ENCODE data around the gene DTX3. TPM values are rescaled to one million over a fixed set of nuclear protein-coding genes. Genes with fewer than 3 reads are reported as not detected.

The DTX3 gene
- total RNA-seq, 1 experiment from 2014 or later = 61.7 TPM

DNA sequence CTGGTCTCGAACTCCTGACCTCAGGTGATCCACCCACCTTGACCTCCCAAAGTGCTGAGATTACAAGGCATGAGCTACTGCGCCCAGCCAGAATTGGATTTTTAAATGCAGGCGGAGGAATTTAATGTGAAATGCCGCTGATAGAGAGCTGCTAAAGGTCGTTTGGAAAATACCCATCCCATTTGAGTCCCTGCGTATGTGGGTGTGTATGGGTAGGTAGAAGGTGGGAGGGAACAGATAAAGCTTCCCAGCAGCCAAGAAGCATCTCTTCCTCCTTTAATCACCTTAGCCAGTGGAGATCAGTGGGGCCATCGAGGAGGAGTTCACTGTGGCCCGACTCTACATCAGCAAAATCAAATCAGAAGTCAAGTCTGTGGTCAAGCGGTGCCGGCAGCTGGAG, 29.8 kb upstream of the DTX3 start:
- H3K36me3 ChIP-seq (ENCODE audit: insufficient read depth, low read length, poor library complexity, severe bottlenecking) = no peaks in the 10 kb centered on the region
- H3K27ac ChIP-seq (ENCODE audit: low read depth, low read length, poor library complexity, severe bottlenecking) = no peak overlapping the region
- BruUV-seq (replicated peaks) = no TSS peak
- no peak overlapping the region for H3K4me3 ChIP-seq (ENCODE audit: low read depth, low read length, poor library complexity, severe bottlenecking)
- DNase-seq (ENCODE audit: low spot score) = no peak
- TF ChIP-seq, protein P1, sequence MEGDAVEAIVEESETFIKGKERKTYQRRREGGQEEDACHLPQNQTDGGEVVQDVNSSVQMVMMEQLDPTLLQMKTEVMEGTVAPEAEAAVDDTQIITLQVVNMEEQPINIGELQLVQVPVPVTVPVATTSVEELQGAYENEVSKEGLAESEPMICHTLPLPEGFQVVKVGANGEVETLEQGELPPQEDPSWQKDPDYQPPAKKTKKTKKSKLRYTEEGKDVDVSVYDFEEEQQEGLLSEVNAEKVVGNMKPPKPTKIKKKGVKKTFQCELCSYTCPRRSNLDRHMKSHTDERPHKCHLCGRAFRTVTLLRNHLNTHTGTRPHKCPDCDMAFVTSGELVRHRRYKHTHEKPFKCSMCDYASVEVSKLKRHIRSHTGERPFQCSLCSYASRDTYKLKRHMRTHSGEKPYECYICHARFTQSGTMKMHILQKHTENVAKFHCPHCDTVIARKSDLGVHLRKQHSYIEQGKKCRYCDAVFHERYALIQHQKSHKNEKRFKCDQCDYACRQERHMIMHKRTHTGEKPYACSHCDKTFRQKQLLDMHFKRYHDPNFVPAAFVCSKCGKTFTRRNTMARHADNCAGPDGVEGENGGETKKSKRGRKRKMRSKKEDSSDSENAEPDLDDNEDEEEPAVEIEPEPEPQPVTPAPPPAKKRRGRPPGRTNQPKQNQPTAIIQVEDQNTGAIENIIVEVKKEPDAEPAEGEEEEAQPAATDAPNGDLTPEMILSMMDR (conservative IDR thresholded peaks at IDR 0.05; ENCODE audit: low read depth, low read length) = no peak
- TF ChIP-seq EZH2 (IDR thresholded peaks at IDR 0.05; ENCODE audit: borderline replicate concordance, low read depth, low read length, poor library complexity, severe bottlenecking) = no peak
- intact Hi-C loops (cut with micrococcal nuclease; ENCODE audit: unreplicated experiment) = no loop called here
- CTCF ChIA-PET = interaction anchor here (1.1 kb wide), 1 partner anchor 9 kb away, joined by 3 read pairs; no protein-coding TSS in a partner anchor
- no peaks in the 10 kb centered on the region for H3K27me3 ChIP-seq (replicated peaks; ENCODE audit: insufficient read depth, low read depth, low read length, poor library complexity)
- POLR2A ChIA-PET (ENCODE audit: low non-redundant PET) = no interaction called here
- H3K4me1 ChIP-seq (ENCODE audit: insufficient read depth, low read length, poor library complexity, severe bottlenecking) = no peaks in the 10 kb centered on the region
- no peaks in the 10 kb centered on the region for H3K9me3 ChIP-seq (ENCODE audit: low read depth, low read length, poor library complexity, severe bottlenecking)

DNA sequence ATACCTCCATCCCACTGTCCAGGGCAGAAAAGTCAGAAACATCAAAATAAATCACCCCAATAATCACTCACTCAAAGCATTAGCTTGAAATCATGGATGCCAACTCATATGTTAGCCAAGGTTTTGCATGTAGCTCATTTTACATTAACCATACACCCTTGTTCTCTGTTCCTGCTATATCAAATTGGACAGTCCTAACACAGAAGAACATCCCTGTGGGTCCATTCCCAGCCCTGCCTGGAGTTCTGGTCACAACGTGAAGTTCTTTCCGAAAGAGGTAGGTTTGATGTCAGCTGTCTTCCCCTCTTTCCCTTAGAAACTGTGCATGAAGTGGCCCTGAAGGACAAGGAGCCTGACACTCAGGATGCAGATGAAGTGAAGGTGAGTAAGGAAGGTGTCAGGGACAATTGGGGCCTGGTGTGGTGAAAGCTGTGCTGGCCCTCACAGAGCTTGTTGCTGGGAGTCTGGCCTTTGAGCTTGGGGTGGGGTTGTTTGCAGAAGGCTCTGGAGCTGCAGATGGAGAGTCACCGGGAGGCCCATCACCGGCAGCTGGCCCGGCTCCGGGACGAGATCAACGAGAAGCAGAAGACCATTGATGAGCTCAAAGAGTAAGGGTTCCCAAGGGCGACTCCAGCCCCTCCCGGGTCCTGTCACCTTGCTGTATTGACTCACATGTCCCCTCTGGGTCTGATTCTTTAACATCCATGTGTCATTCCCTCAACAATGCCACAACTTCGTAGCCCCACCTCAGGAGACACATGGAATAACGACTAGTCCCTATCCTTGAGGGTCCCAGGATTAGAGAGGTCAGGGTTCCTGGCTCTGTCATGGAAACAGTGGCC, 28.6 kb upstream of the DTX3 start:
- no peaks in the 10 kb centered on the region for H3K9me3 ChIP-seq (ENCODE audit: low read depth, low read length, poor library complexity, severe bottlenecking)
- H3K4me1 ChIP-seq (ENCODE audit: insufficient read depth, low read length, poor library complexity, severe bottlenecking) = no peaks in the 10 kb centered on the region
- no TSS peak for BruUV-seq (replicated peaks)
- CTCF ChIA-PET = interaction anchor here (1.1 kb wide), 1 partner anchor 7 kb away, joined by 3 read pairs; no protein-coding TSS in a partner anchor
- DNase-seq (ENCODE audit: low spot score) = no peak
- TF ChIP-seq, protein P1 (conservative IDR thresholded peaks at IDR 0.05; ENCODE audit: low read depth, low read length) = no peak
- TF ChIP-seq EZH2 (IDR thresholded peaks at IDR 0.05; ENCODE audit: borderline replicate concordance, low read depth, low read length, poor library complexity, severe bottlenecking) = no peak
- H3K27ac ChIP-seq (ENCODE audit: low read depth, low read length, poor library complexity, severe bottlenecking) = no peak overlapping the region
- no peaks in the 10 kb centered on the region for H3K36me3 ChIP-seq (ENCODE audit: insufficient read depth, low read length, poor library complexity, severe bottlenecking)
- intact Hi-C loops (cut with micrococcal nuclease; ENCODE audit: unreplicated experiment) = no loop called here
- H3K27me3 ChIP-seq (replicated peaks; ENCODE audit: insufficient read depth, low read depth, low read length, poor library complexity) = no peaks in the 10 kb centered on the region
- POLR2A ChIA-PET (ENCODE audit: low non-redundant PET) = interaction anchor here (0.5 kb wide), 1 partner anchor 554 kb away, joined by 4 read pairs; no protein-coding TSS in a partner anchor
- H3K4me3 ChIP-seq (ENCODE audit: low read depth, low read length, poor library complexity, severe bottlenecking) = no peak overlapping the region

DNA sequence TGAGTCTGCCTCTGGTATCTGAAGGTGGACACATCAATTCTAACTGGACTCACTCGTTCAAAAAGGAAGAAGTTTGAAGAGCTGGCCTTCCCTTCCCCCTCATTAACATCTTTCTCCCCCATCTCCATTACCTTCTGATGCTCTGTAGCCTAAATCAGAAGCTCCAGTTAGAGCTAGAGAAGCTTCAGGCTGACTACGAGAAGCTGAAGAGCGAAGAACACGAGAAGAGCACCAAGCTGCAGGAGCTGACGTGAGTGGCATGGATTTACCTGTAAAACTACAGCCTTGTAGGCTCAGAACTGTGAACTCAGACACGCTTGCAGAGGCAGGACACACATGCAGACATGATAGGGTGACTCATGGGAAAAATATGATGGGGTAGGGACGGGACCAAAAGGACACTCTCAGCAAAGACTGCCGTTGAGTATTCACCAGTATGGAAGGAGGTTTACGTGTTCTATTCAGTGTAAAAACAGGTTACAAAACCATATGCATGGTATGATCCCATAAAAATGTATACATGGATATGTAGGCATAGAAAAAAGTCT, 27.9 kb upstream of the DTX3 start:
- no peaks in the 10 kb centered on the region for H3K9me3 ChIP-seq (ENCODE audit: low read depth, low read length, poor library complexity, severe bottlenecking)
- DNase-seq (ENCODE audit: low spot score) = no peak
- TF ChIP-seq, protein P1 (conservative IDR thresholded peaks at IDR 0.05; ENCODE audit: low read depth, low read length) = no peak
- TF ChIP-seq EZH2 (IDR thresholded peaks at IDR 0.05; ENCODE audit: borderline replicate concordance, low read depth, low read length, poor library complexity, severe bottlenecking) = no peak
- intact Hi-C loops (cut with micrococcal nuclease; ENCODE audit: unreplicated experiment) = no loop called here
- no peaks in the 10 kb centered on the region for H3K4me1 ChIP-seq (ENCODE audit: insufficient read depth, low read length, poor library complexity, severe bottlenecking)
- ChIA-PET POLR2A (ENCODE audit: low non-redundant PET) (no interaction called here), CTCF (no interaction called here)
- no peak overlapping the region for H3K27ac ChIP-seq (ENCODE audit: low read depth, low read length, poor library complexity, severe bottlenecking)
- H3K36me3 ChIP-seq (ENCODE audit: insufficient read depth, low read length, poor library complexity, severe bottlenecking) = no peaks in the 10 kb centered on the region
- no peak overlapping the region for H3K4me3 ChIP-seq (ENCODE audit: low read depth, low read length, poor library complexity, severe bottlenecking)
- H3K27me3 ChIP-seq (replicated peaks; ENCODE audit: insufficient read depth, low read depth, low read length, poor library complexity) = no peaks in the 10 kb centered on the region
- BruUV-seq (replicated peaks) = no TSS peak
